HG03039 (cell line): Measurements from ENCODE around the gene TBC1D8.
A peak's percentile ranks its signal among the peaks of the same experiment; 100 is the strongest.

Source experiments
- ATAC-seq: cut with Tn5 transposase; IDR thresholded peaks from one replicate; pipeline ENCODE4 v1.9.1; 2021; ENCODE audit warnings: mild to moderate bottlenecking, moderate library complexity; ENCODE audit not compliant: unreplicated experiment

Gene TBC1D8

GRCh38 chr2:100984892-100985307 is 166.3 kb downstream of the TBC1D8 start:
- peak; percentile 58 for ATAC-seq

GRCh38 chr2:100983684-100984310 is 167.4 kb downstream of the TBC1D8 start:
- ATAC-seq, result no peak

GRCh38 chr2:100983201-100983600 is 168.0 kb downstream of the TBC1D8 start:
- no peak for ATAC-seq

GRCh38 chr2:100982431-100982861 is 168.7 kb downstream of the TBC1D8 start:
- ATAC-seq, result no peak

GRCh38 chr2:100981011-100981410 is 170.2 kb downstream of the TBC1D8 start:
- ATAC-seq, result no peak

- ATAC-seq, result no peak
Measured at GRCh38 chr2:100980046-100980445, 171.1 kb downstream of the TBC1D8 start.

GRCh38 chr2:100978582-100979191 is 172.5 kb downstream of the TBC1D8 start:
- ATAC-seq, result no peak

- no peak for ATAC-seq
Measured at GRCh38 chr2:100977511-100977910, 173.7 kb downstream of the TBC1D8 start.

- peak; percentile 79 for ATAC-seq
Measured at GRCh38 chr2:100976645-100977391, 174.4 kb downstream of the TBC1D8 start.

GRCh38 chr2:100976061-100976460 is 175.1 kb downstream of the TBC1D8 start:
- no peak for ATAC-seq

GRCh38 chr2:100975521-100975785 is 175.7 kb downstream of the TBC1D8 start:
- ATAC-seq, result no peak

GRCh38 chr2:100974712-100975520 is 176.3 kb downstream of the TBC1D8 start:
- ATAC-seq, result no peak

- no peak for ATAC-seq
Measured at GRCh38 chr2:100972452-100972851, 178.7 kb downstream of the TBC1D8 start.

GRCh38 chr2:100971221-100971620 is 180.0 kb downstream of the TBC1D8 start:
- no peak for ATAC-seq

- no peak for ATAC-seq
Measured at GRCh38 chr2:100969998-100970397, 181.2 kb downstream of the TBC1D8 start.

- no peak for ATAC-seq
Measured at GRCh38 chr2:100968146-100969145, 182.7 kb downstream of the TBC1D8 start.

GRCh38 chr2:100967716-100968115 is 183.5 kb downstream of the TBC1D8 start:
- ATAC-seq, result no peak

- ATAC-seq, result no peak
Measured at GRCh38 chr2:100965596-100965995, 185.6 kb downstream of the TBC1D8 start.

GRCh38 chr2:100964681-100965169 is 186.5 kb downstream of the TBC1D8 start:
- ATAC-seq, result no peak

- no peak for ATAC-seq
Measured at GRCh38 chr2:100964222-100964621, 187.0 kb downstream of the TBC1D8 start.
